ENCODE measurements around the gene TEDC2. TPM values are rescaled to one million over a fixed set of nuclear protein-coding genes. Genes with fewer than 3 reads are reported as not detected.

TEDC2 gene
- total and polyA plus RNA-seq, 3 donors from 2014 or later, result 7.7 to 19.4 (median 18.0) TPM

DNA sequence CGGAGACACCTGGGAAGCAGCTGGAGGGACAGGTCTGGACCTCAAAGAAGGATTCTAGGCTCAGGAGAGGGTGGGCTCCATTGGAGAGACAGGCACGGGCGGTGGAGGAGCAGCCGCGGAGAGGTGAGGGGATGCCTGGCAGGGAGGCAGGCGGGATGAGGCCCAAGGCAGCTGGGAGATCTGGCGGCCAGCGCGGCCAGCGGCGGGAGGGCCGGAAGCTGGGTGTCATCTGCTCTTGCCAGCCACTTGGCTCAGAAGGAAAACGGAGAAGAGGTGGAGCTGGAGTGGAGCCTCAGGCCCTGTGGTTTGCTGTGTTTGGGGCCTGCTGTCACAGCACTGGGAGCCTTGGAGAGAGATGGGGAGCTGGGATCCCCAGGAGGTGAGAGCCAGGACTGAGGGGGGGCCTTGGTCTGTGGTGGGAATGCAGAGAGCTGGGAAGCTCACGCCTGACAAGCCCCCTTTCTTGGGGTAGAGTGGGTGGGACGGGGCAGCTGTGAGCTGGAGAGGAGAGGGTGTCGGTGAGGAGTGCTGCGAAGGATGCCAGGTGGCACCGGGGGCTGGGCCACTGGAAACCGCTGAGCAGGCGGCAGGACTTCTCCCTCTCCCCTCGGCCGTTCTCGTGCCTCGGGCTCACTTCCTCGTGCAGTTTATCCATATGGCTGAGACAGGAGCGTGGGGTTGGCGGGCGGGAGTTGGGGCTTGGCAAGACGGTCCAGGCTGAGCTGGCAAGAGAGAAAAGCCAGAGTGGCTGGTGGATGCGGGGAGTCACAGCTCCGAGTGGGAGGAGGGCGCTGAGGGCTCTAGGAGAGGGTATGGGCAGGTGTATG, 23.0 kb downstream of the TEDC2 start:
- WGBS, 2 donors, result 46 to 47% methylated on average over 32 of the region's 32 CpGs
- peak overlapping the region; percentile 6 to 31 for H3K27ac ChIP-seq
- no peaks in the 10 kb centered on the region for H3K9me3 ChIP-seq
- H3K27me3 ChIP-seq, result no peaks in the 10 kb centered on the region
- H3K36me3 ChIP-seq (ENCODE audit: low read depth, missing control alignments), result no peaks in the 10 kb centered on the region
- TF ChIP-seq, protein P1, sequence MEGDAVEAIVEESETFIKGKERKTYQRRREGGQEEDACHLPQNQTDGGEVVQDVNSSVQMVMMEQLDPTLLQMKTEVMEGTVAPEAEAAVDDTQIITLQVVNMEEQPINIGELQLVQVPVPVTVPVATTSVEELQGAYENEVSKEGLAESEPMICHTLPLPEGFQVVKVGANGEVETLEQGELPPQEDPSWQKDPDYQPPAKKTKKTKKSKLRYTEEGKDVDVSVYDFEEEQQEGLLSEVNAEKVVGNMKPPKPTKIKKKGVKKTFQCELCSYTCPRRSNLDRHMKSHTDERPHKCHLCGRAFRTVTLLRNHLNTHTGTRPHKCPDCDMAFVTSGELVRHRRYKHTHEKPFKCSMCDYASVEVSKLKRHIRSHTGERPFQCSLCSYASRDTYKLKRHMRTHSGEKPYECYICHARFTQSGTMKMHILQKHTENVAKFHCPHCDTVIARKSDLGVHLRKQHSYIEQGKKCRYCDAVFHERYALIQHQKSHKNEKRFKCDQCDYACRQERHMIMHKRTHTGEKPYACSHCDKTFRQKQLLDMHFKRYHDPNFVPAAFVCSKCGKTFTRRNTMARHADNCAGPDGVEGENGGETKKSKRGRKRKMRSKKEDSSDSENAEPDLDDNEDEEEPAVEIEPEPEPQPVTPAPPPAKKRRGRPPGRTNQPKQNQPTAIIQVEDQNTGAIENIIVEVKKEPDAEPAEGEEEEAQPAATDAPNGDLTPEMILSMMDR (IDR thresholded peaks at IDR 0.05), result no peak
- no peak for TF ChIP-seq POLR2A (IDR thresholded peaks at IDR 0.05)
- intact Hi-C loops (cut with DNase I; ENCODE audit: low total_unique reads), result loop anchor here (10.0 kb wide), 1 partner anchor 148 kb away; no protein-coding TSS in a partner anchor
- no peak overlapping the region for H3K4me3 ChIP-seq
- DNase-seq, result peak; percentile 71
- H3K4me1 ChIP-seq, result peaks cover 19% of the 10 kb centered on the region

DNA sequence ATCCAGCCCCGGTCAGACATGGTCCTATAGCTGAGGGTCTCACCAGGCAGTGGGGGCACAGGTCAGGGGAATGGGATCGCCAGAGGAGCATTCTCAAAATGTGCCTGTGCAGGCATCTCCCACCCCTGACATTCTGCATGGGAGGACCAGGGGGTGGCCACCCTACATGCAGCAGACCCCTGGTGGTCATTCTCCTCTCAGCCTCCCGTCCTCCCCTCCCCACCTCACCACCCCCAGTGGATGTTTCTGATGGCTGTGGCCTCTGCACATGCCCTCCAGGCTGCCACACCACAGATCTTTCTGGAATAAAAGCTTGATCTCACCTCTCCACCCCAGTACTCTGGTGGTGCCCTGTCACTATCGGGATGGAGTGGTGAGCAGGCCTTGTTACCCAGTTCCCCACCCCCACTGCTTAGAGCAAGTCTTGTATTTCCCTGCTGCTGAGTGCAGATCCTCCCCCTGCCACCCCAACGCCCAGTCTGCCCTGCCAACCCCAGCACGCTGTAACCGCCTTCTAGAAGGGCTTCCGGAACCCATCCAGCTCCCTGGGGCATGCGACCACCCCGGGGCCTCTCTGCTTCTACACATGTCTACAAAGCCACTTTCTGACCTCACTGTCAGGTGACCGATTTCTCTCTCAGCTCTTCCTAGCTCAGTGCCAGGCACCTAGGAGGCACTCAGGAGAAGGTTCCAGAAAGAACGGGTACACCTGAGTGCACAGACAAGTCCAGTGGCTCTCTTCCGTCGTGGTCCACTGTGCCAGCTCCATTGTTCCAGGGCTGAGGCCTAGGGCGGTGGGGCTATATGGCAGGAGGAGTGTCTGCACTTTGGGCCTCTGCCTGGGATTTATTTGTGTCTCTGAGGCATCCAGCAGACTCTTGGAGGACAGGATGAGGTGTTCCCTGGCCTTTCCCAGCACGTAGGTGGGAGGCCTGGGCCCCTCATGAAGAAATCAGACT, 24.3 kb downstream of the TEDC2 start:
- H3K4me3 ChIP-seq, result no peak overlapping the region
- DNase-seq, result no peak
- 86 to 90% methylated on average over 15 to 16 of the region's 16 CpGs for WGBS, 2 donors
- H3K9me3 ChIP-seq, result no peaks in the 10 kb centered on the region
- no peak overlapping the region for H3K27ac ChIP-seq
- no peaks in the 10 kb centered on the region for H3K27me3 ChIP-seq
- intact Hi-C loops (cut with DNase I; ENCODE audit: low total_unique reads), result loop anchor here (10.0 kb wide), 1 partner anchor 149 kb away; no protein-coding TSS in a partner anchor
- H3K36me3 ChIP-seq (ENCODE audit: low read depth, missing control alignments), result no peaks in the 10 kb centered on the region
- peaks cover 19% of the 10 kb centered on the region for H3K4me1 ChIP-seq
- TF ChIP-seq POLR2A (IDR thresholded peaks at IDR 0.05), result no peak
- TF ChIP-seq, protein P1 (IDR thresholded peaks at IDR 0.05), result no peak

DNA sequence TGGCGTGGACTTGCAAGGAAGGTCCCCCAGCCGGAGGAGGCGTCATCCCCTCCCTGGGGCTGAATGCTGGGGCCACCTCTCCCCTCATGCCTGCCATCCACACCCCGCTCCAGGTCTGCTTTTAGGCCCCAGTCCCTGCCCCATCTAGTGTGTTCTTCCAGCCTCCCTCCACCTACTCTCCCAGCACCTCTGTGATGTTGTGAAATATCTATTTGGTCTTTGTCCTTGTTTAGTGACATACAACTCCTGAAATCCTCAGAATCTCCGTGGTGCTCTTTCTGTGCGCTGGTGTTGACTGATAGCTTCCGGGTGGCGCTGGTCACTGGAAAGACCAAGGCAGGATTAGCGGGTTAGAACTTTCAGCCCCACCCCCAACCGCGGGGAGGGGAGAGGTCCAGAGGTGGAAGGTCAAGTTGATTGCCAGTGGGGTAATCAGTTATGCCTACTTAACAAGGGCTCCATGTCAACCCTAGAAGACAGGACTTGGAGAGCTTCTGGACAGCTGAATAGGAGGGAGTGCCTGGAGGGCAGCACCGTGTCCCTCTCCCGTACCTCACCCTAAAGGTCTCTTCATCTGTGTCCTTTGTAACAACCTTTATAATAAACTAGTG, 25.1 kb downstream of the TEDC2 start:
- Histone ChIP-seq H3K27ac (no peak overlapping the region), H3K36me3 (ENCODE audit: low read depth, missing control alignments) (no peaks in the 10 kb centered on the region), H3K4me1 (peaks cover 19% of the 10 kb centered on the region), H3K9me3 (no peaks in the 10 kb centered on the region), H3K27me3 (no peaks in the 10 kb centered on the region), H3K4me3 (no peak overlapping the region)
- no peak for TF ChIP-seq POLR2A (IDR thresholded peaks at IDR 0.05)
- TF ChIP-seq, protein P1 (IDR thresholded peaks at IDR 0.05), result no peak
- WGBS, 2 donors, result 91 to 93% methylated on average over 13 of the region's 13 CpGs
- intact Hi-C loops (cut with DNase I; ENCODE audit: low total_unique reads), result loop anchor here (10.0 kb wide), 1 partner anchor 150 kb away; no protein-coding TSS in a partner anchor
- no peak for DNase-seq

DNA sequence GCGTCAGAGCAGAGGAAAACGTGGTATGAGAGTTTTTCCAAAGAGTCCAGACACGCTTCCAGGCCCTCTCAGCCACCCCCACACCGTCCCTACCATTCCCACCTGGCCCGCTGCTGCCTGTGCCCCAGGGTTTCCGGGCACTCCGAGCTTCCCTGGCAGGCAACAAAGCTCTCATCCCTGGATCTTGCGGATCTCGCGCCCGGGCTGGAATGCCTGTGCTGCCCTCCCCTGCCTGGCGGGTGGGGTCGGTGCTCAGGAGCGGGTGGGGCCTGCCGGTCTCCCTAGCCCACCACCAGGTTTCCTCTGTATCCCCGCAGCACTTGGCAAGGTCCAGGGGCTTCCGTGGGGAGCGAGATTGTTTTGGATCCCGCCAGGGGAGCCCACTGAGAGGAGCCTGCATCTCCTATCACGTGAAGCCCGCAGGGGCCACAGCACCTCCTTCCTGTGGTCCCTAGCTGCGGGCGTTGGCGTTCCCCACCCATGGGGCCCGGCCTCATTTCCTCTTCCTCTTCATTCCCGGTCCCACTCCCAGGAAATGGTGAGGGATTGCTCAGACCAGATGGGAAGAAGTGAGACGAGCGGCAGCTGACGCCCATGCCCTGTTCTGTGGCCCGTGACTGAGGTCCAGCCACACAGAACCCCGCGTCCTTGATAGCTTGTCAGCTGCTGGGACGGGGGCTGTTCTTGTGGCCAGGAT, 26.1 kb downstream of the TEDC2 start:
- Histone ChIP-seq H3K4me1 (peaks cover 19% of the 10 kb centered on the region), H3K36me3 (ENCODE audit: low read depth, missing control alignments) (no peaks in the 10 kb centered on the region), H3K9me3 (no peaks in the 10 kb centered on the region), H3K27me3 (no peaks in the 10 kb centered on the region), H3K4me3 (no peak overlapping the region), H3K27ac (no peak overlapping the region)
- no peak for TF ChIP-seq POLR2A (IDR thresholded peaks at IDR 0.05)
- TF ChIP-seq, protein P1 (IDR thresholded peaks at IDR 0.05), result no peak
- no peak for DNase-seq
- intact Hi-C loops (cut with DNase I; ENCODE audit: low total_unique reads), result loop anchor here (10.0 kb wide), 1 partner anchor 151 kb away; no protein-coding TSS in a partner anchor
- WGBS, 2 donors, result 83 to 87% methylated on average over 6 to 33 of the region's 33 CpGs

Data from testis (tissue), 3 donors.